GM21381 (cell line): ENCODE measurements around the gene SLC30A5.

Source experiments
- ATAC-seq: cut with Tn5 transposase; IDR thresholded peaks from one replicate; pipeline ENCODE4 v1.9.1; 2021; ENCODE audit warnings: mild to moderate bottlenecking, moderate library complexity; ENCODE audit not compliant: unreplicated experiment

The SLC30A5 gene

DNA sequence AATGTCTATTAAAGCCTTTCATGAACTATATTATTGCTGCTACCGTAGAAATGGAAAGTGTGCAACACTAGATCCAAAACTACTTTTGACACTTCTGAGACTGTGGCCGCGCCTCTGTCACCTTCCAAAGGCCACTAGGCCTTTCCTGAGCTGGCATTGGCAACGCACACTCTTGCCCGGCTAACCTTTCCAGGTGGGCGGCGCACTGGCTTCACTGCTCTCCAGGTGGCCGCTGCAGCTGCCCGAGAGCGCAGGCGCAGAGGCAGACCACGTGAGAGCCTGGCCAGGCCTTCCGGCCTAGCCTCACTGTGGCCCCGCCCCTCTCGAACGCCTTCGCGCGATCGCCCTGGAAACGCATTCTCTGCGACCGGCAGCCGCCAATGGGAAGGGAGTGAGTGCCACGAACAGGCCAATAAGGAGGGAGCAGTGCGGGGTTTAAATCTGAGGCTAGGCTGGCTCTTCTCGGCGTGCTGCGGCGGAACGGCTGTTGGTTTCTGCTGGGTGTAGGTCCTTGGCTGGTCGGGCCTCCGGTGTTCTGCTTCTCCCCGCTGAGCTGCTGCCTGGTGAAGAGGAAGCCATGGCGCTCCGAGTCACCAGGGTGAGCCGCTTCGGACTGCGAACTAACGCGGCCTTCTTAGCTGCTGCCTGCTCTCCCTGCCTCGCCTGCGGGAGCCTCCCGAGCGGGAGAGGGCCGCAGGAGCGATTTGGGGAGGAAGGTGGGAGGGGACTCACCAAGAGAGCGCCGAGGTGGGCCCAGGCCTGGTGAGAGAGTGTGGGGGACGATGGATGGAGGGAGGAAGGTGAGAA is 73.1 kb downstream of the SLC30A5 start, which contains the start of gene CCNB1:
CCNB1 (plus strand) TSS at position 465 of the 807 bp plus-strand sequence; CDS start at position 578, 113 bp downstream.
- ATAC-seq, result peak; percentile 98

DNA sequence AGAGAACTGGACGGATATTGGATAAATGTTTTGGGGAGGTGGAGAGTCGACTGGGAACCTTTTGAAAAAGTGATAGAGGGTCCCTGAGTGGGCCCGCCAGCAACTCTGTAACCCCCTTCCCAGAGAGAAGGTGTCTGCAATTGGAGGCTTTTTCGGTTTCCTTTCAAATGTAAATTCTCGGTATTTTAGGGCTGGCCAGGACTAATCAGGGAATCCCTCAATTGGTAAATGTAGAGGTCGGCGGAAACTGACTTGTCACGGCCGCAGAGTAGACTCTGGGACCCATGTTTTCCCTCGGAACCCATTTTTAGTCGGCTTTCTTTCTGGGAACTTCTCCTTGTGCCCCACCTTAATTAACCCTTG is 73.7 kb downstream of the SLC30A5 start:
- no peak for ATAC-seq

DNA sequence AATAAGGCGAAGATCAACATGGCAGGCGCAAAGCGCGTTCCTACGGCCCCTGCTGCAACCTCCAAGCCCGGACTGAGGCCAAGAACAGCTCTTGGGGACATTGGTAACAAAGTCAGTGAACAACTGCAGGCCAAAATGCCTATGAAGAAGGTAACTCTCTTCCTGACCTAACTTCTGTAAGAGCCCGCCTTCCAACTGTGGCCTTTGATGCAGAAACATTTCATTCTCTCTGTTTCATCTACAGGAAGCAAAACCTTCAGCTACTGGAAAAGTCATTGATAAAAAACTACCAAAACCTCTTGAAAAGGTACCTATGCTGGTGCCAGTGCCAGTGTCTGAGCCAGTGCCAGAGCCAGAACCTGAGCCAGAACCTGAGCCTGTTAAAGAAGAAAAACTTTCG is 74.1 kb downstream of the SLC30A5 start:
- ATAC-seq, result no peak

DNA sequence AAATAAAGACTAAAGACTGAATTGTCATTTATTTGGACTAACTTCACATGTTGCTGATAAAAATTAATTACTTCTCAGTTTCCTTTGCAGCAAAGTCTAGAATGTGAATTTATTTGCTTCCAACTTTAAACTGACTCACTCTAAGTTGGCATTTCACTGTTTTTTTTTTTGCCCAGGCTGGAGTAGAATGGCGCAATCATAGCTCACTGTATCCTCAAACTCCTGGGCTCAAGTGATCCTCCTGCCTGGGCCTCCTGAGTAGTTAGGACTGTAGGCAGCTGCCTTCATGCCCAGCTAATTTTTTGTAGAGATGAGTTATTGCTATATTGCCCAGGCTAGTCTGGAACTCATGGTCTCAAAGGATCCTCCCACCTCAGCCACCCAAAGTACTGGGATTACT is 76.7 kb downstream of the SLC30A5 start:
- ATAC-seq, result no peak

DNA sequence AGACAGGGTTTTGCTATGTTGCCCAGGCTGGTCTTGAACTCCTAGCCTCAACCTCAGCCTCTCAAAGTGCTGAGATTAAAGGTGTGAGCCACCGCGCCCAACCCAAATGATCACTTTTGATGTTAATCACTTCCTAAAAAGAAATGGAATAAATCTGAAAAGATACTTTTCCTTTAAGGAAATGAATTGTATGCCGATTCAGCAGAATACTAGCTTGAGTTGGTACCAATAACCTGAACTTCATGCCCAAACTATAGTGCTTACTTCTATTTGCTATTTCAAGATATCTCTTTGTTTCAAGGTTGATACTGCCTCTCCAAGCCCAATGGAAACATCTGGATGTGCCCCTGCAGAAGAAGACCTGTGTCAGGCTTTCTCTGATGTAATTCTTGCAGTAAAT is 77.2 kb downstream of the SLC30A5 start:
- ATAC-seq, result no peak
